ENCODE data around the gene RNF38. TPM values are rescaled to one million over a fixed set of nuclear protein-coding genes. Genes with fewer than 3 reads are reported as not detected.
A peak's percentile ranks its signal among the peaks of the same experiment; 100 is the strongest.
"Not testable (repeated sequence)": the region's sequence is repeated elsewhere in the genome, so short reads cannot be mapped to it uniquely, and the experiment has no call there.

The RNF38 gene
- total RNA-seq, 6 experiments from 2014 or later: 6.8 to 13.5 (median 11.9) TPM

GRCh38 chr9:36315283-36315682, 84.8 kb downstream of the RNF38 start:
- ATAC-seq (peak; percentile 32 to 65 (median 48)), DNase-seq (no peak)
- TF ChIP-seq POLR2A (IDR thresholded peaks at IDR 0.05) (no peak), CTCF (IDR thresholded peaks at IDR 0.05) (no peak)
- WGBS (ENCODE audit: insufficient coverage, low coverage, low lambda C conversion rate, missing lambda C conversion rate): 30% methylated on average over 3 of the region's 3 CpGs
- Histone ChIP-seq H3K9me3 (no peaks in the 10 kb centered on the region), H3K36me3 (no peaks in the 10 kb centered on the region), H3K4me1 (peaks cover 0 to 17% (median 0%) of the 10 kb centered on the region in 4 donors), H3K4me3 (no peak overlapping the region), H3K27me3 (no peaks in the 10 kb centered on the region), H3K27ac (no peak overlapping the region)
- intact Hi-C loops (cut with DNase I): no loop called here

- Histone ChIP-seq H3K36me3 (no peaks in the 10 kb centered on the region), H3K4me3 (no peak overlapping the region), H3K27ac (no peak overlapping the region), H3K9me3 (no peaks in the 10 kb centered on the region), H3K4me1 (peaks cover 0 to 11% (median 0%) of the 10 kb centered on the region in 4 donors), H3K27me3 (no peaks in the 10 kb centered on the region)
- intact Hi-C loops (cut with DNase I): no loop called here
- 93% methylated on average over 2 of the region's 2 CpGs for WGBS (ENCODE audit: insufficient coverage, low coverage, low lambda C conversion rate, missing lambda C conversion rate)
- no peak for TF ChIP-seq CTCF (IDR thresholded peaks at IDR 0.05)
- no peak for TF ChIP-seq POLR2A (IDR thresholded peaks at IDR 0.05)
- ATAC-seq: no peak
- no peak for DNase-seq
Measured at GRCh38 chr9:36314740-36315139, 85.3 kb downstream of the RNF38 start.

GRCh38 chr9:36306471-36307306, 93.4 kb downstream of the RNF38 start:
- Histone ChIP-seq H3K4me1 (no peaks in the 10 kb centered on the region), H3K36me3 (no peaks in the 10 kb centered on the region), H3K9me3 (no peaks in the 10 kb centered on the region), H3K27ac (no peak overlapping the region), H3K27me3 (no peaks in the 10 kb centered on the region), H3K4me3 (no peak overlapping the region)
- no peak for TF ChIP-seq CTCF (IDR thresholded peaks at IDR 0.05)
- TF ChIP-seq POLR2A (IDR thresholded peaks at IDR 0.05): no peak
- intact Hi-C loops (cut with DNase I): no loop called here
- 52% methylated on average over 6 of the region's 8 CpGs for WGBS (ENCODE audit: insufficient coverage, low coverage, low lambda C conversion rate, missing lambda C conversion rate)
- ATAC-seq (peak in 1 of 4 donors; percentile 37), DNase-seq (no peak)

GRCh38 chr9:36304366-36304765, 95.7 kb downstream of the RNF38 start:
- H3K4me3 ChIP-seq; H3K9me3 ChIP-seq; intact Hi-C loops (cut with DNase I); H3K27ac ChIP-seq; ATAC-seq; H3K36me3 ChIP-seq; H3K27me3 ChIP-seq; H3K4me1 ChIP-seq; DNase-seq: not testable (repeated sequence)
- WGBS (ENCODE audit: insufficient coverage, low coverage, low lambda C conversion rate, missing lambda C conversion rate): 85% methylated on average over 2 of the region's 2 CpGs

GRCh38 chr9:36301227-36301626, 98.8 kb downstream of the RNF38 start:
- no peaks in the 10 kb centered on the region for H3K4me1 ChIP-seq
- no peak overlapping the region for H3K4me3 ChIP-seq
- no peak overlapping the region for H3K27ac ChIP-seq
- 100% methylated on average over 2 of the region's 5 CpGs for WGBS (ENCODE audit: insufficient coverage, low coverage, low lambda C conversion rate, missing lambda C conversion rate)
- H3K9me3 ChIP-seq: no peaks in the 10 kb centered on the region
- no peaks in the 10 kb centered on the region for H3K36me3 ChIP-seq
- ATAC-seq (no peak), DNase-seq (no peak)
- no peak for TF ChIP-seq POLR2A (IDR thresholded peaks at IDR 0.05)
- TF ChIP-seq CTCF (IDR thresholded peaks at IDR 0.05): no peak
- no peaks in the 10 kb centered on the region for H3K27me3 ChIP-seq
- intact Hi-C loops (cut with DNase I): no loop called here
